Bone marrow (tissue), 2 donors: ENCODE results near the gene SNX3.
"Not testable (repeated sequence)": the region's sequence is repeated elsewhere in the genome, so short reads cannot be mapped to it uniquely, and the experiment has no call there.

Experiments used
- DNase-seq, 2 donors: peaks; one replicate each; lab custom pipeline; 2025; lab: John Stamatoyannopoulos, UW

Gene SNX3

DNA sequence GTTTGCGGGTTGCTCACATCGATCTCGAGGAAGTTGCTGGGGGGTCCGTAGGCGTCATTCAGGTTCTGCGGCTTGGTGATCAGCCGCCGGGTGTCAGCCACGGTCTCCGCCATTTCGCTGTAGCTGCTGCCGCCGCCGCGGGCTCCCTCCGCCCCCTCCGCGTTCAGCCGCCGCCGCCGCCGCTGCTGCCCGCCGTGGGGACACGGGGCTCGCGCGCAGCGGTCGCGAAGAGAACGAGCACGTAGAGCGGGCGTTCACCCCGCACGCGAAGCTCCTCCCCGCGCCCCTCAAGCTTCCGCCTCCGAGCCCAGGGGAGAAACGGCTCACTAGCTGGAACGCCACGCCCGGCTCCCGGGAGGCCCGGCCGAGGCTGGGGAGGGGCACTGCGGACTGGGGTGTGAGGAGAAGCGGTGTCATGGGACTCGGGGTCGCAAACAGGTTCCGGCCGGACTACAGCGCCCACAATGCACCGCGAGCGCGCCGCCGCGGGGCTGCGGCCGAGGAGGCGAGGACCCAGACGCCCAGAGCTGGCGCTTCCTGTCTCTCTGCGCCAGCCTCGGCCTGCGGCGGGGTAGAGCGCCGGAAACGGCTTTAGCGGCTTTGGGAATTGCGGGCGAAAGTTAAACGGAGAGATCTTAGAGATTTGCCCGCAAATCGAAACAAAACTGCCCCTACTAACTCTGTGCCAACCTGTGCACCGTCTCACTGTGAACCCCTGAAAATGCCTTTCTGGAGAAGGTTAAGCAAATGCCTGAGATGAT lies at the start of gene SNX3:
TSS of gene SNX3 (minus strand) at position 232 of the 761 bp plus-strand sequence. CDS start at position 113, 119 bp downstream.
- DNase-seq = peak; percentile 86 to 92

DNA sequence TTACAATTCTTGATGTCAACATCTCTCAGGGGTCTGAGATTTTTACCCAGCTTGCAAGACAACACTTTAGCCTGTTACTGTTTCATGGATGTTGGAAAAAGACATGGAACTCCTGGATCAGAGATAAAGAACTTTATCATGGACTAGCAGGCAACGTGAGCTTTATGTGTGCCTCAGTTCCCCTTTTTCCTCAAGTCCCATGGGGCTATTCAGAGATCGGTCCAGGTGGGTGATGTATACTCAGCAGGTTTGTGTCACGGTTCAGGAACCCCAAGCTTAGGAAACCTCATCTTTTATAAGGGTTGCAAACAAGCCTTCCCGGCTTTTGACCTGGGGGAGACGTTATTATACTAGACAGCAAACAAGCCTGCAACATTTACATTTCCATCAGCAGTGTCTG lies 49.0 kb upstream of the SNX3 start:
- no peak for DNase-seq

DNA sequence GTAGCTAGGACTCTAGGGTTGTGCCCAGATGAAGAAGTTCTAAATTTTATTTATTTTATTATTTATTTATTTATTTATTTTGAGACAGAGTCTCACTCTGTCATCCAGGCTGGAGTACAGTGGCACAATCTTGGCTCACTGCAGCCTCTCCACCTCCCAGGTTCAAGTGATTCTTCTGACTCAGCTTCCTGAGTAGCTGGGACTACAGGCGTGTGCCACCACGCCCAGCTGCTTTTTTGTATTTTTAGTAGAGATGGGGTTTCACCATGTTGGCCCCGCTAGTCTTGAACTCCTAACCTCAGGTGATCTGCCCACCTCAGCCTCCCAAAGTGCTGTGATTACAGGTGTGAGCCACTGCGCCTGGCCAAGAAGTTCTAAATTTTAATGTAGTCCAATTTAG lies 47.8 kb upstream of the SNX3 start:
- DNase-seq = not testable (repeated sequence)

DNA sequence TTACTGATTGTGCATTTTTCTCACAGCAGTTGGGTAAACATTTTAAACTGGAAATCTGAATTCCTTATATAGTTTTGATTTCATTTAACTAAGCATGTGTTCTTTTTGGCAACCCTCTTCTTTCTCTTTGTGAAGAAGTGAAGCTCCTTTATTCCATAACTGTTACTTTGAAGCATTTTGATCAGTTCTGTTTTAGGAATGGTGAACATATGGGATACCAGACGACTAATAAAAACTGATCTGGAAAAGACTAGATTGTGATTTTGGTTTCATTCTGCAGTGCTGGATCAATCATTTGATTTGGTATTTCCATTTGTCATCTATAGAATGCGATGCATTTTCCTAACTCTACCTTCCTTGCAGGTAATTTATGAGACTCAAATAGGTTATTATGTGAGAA lies 43.8 kb upstream of the SNX3 start:
- DNase-seq = no peak

DNA sequence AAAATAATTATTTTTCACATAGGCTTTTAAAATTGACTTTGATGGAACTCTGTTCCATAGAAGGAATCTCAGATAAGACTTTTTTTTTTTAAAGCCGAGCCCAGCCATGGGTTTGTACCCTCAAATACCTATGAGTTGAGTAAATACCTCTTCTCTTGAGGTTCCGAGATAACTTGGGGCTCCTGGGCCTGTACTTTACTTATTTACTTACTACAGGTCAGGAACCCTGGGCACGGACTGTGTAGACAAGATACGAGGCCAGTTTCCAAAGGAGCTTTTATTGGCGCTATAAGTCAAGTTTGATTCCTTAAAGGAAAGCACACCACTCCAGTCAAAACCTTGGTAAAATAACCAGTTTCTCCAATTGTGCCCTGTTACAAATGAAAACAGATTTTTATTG lies 41.5 kb upstream of the SNX3 start:
- DNase-seq = no peak

DNA sequence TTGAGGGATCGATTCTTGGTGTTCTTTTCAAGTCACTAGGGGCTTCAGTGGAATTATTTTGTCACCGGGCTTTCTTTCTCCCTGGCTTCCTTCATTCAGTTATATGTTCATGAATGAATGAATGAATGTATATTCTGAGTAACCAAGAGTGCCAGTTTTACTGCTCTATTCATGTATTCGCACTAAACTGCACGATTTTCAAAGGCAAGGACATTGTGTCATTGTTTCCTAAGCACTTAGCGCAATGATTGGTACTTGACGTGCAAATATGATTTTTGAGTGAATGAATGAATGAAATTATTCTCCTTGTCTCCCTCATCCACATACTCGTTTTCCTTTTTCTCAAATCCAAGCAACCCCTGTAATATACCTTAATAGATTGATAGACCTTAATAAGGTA lies 34.8 kb upstream of the SNX3 start:
- DNase-seq = no peak

DNA sequence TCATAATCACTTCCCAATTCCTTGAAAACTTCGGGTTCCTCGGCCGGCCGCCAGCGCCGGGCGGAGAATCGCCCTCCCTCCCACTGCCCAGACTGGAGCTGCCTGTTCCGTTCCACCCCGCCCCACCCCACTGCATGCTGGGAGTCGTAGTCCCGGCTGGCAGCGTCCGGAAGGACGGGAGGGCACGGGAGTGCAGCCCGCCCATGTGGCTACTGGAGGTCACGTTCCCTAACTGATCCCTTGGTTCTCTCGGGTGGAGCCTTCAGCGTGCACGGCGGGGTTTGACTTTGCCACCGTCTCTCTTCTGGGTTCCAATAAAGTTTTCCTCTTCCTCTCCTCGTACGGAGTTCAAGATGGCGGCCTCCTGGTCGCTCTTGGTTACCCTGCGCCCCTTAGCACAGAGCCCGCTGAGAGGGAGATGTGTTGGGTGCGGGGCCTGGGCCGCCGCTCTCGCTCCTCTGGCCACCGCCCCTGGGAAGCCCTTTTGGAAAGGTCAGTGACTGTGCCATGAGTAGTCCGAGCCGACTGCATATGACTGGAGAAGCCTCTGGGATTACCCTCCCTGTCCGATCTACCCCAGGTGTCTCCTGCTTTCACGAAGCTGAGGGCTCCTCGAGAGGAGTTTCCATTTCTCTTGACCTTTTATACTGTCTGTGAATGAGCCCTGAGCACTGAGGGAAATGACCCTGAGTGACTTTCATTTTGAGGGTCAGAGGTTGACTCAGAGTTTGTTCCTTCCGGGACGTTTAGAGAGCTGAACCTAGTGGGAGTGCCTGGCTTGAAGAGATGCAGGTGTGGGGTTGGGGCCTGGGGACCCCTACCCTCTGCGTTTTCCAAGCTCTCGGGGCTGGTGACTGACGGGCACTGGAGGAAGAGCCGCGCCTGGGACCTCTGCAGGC lies 34.1 kb upstream of the SNX3 start, which contains the start of gene AFG1L:
TSS of gene AFG1L (plus strand) at position 328 of the 899 bp plus-strand sequence. CDS start at position 354, 26 bp downstream.
- peak; percentile 78 to 83 for DNase-seq

DNA sequence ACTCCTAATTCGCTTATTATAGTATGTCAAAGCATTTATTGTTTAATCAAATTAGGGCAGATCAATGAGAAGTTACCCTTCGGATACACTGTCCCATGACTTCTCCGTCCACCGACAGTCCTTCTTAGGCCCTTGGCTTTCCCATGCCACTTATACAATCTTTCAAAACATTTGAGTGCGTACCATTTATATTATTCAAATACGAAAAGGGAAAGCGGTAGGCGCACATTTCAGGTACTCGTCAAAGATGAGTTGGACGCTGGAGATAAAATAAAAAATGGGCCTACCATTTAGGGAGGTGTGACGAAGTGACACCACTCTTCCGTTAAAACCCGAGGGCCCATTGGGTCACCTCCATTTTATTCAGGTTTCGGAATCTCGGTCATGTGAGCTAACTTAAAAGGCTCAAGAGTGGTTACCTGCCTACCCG lies 33.5 kb upstream of the SNX3 start:
- no peak for DNase-seq

DNA sequence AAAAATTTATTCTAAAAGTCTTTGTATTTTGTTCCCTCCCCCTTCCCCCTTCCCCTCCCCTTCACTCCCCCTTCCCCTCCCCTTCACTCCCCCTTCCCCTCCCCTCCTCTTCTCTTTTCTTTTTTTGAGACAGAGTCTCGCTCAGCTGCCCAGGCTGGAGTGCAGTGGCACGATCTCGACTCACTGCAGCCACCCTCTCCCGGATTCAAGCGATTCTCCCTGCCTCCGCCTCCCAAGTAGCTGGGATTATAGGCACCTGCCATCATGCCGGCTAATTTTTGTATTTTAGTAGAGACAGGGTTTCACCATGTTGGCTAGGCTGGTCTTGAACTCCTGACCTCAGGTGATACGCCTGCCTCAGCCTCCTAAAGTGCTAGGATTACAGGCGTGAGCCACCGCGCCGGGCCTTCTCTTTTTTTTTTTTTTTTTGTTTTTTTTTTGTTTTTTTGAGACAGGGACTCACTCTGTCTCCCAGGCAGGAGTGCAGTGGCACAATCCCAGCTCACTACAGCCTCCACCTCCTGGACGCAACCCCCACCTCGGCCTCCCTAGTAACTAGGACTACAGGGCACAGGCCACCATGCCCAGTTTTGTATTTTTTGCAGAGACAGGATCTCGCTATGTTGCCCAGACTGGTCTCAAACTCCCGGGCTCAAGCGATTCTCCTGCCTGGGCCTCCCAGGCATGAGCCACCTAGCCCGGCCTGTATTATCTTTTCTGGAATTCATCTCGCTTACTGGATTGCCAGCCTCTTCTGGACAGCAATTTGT lies 32.9 kb upstream of the SNX3 start:
- DNase-seq = no peak

DNA sequence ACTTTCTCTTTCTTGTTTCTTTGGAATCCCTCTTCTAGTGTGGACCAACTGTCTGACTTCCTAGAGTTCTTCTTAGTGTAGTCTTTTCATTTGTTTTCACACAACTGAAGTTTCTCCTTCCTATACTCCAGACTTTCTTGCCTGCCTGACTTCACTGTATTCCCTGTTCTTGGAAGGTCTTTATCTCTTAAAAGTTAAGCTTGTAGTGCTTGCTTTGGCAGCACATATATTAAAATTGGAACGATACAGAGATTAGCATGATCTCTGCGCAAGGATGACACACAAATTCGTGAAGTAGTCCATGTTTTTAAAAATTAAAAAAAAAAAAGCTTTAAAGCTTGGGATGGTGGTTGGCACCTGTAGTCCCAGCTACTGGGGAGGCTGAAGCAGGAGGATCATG lies 31.7 kb upstream of the SNX3 start:
- DNase-seq = not testable (repeated sequence)

DNA sequence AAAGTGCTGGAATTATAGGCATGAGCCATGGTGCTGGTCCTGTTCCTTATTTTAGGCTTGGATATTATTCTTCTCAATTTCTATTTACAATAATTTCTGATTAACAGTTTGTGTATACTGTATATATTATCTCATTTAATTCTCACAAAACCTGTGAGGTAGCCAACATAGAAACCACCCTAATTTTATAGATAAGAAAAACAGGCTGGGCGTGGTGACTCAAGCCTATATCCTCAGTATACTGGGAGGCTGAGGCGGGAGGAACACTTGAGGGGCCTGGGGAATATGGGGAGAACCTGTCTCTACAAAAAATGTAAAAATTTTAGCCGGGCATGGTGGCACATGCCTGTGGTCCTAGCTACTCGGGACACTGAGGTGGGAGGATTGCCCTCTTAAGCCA lies 30.3 kb upstream of the SNX3 start:
- DNase-seq = no peak

DNA sequence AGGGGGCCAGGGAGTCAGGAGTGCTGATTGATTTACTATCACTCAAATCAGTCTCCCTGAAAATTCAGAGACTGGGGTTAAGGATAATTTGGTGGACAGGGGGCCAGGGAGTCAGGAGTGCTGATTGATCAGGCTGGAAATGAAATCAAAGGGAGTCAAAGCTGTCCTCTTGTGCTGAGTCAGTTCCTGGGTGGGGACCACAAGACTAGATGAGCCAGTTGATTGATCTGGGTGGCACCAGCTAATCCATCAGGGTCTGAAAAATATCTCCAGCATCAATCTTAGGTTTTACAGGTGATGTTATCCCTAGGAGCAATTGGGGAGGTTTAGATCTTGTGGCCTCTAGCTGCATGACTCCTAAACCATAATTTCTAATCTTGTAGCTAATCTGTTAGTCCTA lies 27.9 kb upstream of the SNX3 start:
- no peak for DNase-seq

DNA sequence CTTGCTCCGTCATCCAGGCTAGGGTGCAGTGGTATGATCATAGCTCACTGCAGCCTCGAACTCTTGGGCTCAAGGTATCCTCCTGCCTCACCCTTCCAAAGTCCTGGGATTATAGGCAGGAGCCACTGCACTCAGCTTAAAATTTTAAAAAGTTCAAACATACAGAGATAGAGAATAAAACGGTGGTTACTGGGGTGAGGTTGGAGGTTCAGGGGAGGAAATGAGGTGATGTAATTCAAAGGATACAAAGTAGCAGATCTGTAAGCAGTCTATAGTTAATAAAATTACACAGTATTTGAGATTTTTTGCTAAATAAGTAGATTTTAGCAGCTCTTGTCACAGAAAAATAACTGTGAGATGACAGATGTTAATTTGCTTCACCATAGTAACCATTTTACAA lies 26.5 kb upstream of the SNX3 start:
- no peak for DNase-seq

DNA sequence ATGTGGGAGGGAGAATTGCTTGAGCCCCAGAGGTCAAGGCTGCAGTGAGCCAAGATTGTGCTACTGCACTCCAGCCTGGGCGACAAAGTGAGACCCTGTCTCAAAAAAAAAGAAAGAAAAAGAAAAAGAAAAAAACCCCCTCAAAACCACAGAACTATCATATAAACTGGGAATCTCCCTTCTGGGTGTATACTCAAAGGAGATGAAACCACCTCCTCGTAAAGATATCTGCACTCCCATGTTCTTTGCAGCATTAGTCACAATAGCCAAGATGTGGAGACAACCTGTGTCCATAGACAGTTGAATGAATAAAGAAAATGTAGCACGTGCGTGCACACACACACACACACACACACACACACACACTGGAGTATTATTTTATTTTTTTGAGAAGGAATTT lies 25.5 kb upstream of the SNX3 start:
- DNase-seq = no peak

DNA sequence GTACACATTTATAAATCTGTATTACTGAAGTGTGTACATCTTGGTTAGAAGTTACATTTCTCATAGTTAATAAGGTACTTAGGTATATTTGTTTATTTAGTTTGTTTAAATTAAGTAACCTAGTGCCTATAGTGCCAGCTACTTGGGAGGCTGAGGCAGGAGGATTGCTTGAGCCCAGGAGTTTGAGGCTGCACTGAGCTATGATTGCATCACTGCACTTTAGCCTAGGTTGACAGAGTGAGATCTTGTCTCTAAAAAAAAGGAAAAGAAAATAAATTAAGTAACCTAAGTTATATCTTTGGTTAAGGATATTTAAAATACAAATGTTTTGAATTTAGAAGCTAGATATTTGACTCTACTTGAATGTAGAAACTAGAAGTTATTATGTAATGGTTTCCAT lies 24.5 kb upstream of the SNX3 start:
- no peak for DNase-seq

DNA sequence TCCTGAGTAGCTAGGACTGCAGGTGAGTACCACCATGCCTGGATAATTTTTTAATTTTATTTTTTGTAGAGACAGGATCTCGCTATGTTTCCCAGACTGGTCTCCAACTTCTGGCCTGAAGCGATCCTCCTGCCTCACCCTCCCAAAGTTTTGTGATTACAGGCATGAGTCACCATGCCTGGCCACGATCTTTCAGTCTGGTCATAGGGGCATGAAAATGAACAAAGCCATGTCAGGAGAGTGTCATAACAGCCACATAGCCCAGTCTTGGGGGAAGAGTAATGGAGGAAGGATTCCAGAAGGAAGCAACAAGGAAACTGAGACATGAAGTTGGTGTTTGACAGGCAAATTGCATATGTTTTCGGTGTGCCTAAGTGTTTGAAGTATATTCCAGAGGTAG lies 17.0 kb upstream of the SNX3 start:
- DNase-seq = no peak

DNA sequence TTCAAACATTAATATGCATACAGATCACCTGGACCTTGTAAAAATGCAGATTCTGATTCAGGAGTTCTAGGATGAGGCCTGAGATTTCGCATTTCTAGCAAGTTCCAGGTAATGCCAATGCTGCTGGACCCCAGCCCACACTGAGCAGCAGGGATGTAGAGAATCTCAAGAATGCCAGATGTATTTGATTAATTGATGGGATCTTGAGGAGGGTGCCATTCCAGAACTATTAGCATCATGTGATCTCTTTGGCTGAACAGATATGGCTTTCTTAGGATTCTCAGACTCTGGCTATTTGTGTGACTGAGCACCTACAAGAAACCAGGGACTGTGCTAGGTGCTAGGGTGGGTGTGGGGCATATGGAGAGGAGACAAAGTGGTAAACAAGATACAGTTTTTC lies 16.5 kb upstream of the SNX3 start:
- no peak for DNase-seq

DNA sequence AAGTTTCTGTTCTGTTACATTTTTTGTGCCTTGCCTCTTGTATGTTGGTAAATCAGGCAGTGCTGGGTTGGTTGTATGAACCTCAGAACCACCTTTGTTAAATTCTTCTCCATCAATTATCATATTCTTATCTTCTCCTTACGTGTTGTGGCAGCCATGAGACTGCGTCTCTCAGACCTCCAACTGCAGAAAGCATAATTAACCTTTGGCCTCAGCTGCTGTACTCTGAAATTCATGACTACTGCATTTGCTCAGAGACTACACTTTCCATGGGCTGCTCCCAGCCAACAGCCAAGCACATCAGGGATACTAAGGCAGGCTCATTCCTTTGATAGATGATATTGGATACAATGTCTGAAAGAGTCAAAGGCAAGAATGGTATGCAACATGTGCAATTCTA lies 15.1 kb upstream of the SNX3 start:
- DNase-seq = no peak

DNA sequence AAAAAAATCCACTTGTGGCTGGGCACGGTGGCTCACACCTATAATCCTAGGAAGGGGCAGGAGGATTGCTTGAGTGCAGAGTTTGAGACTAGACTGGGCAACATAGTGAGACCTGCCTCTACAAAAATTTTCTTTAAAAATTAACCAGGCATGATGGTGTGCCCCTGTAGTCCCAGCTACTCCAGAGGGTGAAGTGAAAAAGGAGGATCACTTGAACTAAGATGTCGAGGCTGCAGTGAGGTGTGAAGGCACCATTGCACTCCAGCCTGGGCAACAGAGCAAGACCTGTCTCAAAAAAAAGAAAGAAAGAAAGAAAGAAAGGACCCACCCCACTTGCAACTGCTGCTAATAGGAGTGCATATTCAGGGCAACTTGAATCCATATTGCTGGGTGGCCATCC lies 13.7 kb upstream of the SNX3 start:
- no peak for DNase-seq

DNA sequence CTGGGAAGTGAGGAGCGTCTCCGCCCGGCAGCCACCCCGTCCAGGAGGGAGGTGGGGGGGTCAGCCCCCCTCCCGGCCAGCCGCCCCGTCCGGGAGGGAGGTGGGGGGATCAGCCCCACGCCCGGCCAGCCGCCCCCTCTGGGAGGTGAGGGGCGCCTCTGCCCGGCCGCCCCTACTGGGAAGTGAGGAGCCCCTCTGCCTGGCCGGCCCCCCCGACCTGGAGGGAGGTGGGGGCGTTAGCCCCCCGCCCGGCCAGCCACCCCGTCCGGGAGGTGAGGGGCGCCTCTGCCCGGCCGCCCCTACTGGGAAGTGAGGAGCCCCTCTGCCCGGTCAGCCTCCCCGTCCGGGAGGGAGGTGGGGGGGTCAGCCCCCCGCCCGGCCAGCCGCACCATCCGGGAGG lies 9.1 kb upstream of the SNX3 start:
- not testable (repeated sequence) for DNase-seq

DNA sequence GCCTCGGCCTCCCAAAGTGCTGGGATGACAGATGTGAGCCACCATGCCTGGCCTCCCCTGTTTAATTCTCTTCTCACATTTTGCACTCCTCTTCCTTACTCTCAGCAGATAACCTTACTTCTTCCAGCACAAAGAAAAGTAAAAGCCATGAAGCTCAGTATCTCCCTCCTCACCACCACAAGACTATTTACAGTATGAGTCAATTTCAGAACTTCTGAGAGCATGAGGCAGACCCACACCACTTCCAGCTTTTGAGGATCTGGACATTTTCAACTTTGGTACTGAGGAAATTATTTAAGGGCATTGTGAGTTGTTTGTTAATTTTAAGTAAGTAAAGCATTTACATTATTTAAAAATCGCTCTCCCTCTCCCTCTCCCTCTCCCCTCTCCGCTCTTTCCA lies 8.0 kb upstream of the SNX3 start:
- DNase-seq = no peak

DNA sequence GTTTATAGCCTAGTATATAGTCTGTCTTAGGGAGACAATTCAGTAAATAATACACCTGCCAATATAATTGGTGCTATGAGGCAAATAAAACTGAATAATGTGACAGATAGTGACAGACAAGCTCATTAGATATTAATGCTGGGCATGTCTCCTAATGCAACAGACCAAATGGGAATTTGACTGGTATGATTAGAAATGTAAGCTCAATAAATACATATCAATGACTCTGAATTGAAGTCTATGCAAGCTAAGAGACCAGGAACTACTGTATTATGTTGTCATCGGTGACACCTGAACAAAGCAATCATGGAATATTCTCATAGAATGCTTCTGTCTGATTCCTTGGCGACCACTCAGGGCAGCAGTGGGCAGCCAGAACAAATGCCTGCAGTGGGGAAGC lies 2.5 kb upstream of the SNX3 start:
- no peak for DNase-seq
